GM06990 (cell line): ENCODE data around the gene CTIF.

Experiments
- DNase-seq: peaks from one replicate; pipeline ENCODE4 v3.0.0-alpha.2; 2011; ENCODE audit not compliant: insufficient read length; ENCODE audit errors: extremely low read depth
- H3K27me3 ChIP-seq: replicated peaks from 2 replicates; pipeline ENCODE4 v1.6.0; 2011; ENCODE audit warnings: low read length; ENCODE audit not compliant: control insufficient read depth, insufficient read depth
- H3K36me3 ChIP-seq: 2 replicates; pipeline ENCODE4 v1.5.1; 2011; ENCODE audit warnings: low read length; ENCODE audit not compliant: control insufficient read depth, insufficient read depth
- H3K4me3 ChIP-seq: replicated peaks from 2 replicates; pipeline ENCODE4 v1.5.1; 2011; ENCODE audit warnings: low read depth, mild to moderate bottlenecking, control low read depth, low read length
- CTCF ChIP-seq: IDR thresholded peaks from 2 replicates; pipeline ENCODE4 v1.5.1; 2011; ENCODE audit warnings: low read length, control low read depth, mild to moderate bottlenecking, inconsistent platforms; ENCODE audit not compliant: insufficient read depth, poor library complexity, severe bottlenecking

The CTIF gene

GRCh38 chr18:48771641-48772375, 233.0 kb downstream of the CTIF start:
- DNase-seq = no peak
- no peak for TF ChIP-seq CTCF
- Histone ChIP-seq H3K36me3 (no peaks in the 10 kb centered on the region), H3K4me3 (no peak overlapping the region), H3K27me3 (no peaks in the 10 kb centered on the region)

- no peak for TF ChIP-seq CTCF
- Histone ChIP-seq H3K36me3 (no peaks in the 10 kb centered on the region), H3K4me3 (no peak overlapping the region), H3K27me3 (no peaks in the 10 kb centered on the region)
- DNase-seq = no peak
These were observed 233.6 kb downstream of the CTIF start for GRCh38 chr18:48772457-48772856.

GRCh38 chr18:48773821-48774220, 235.0 kb downstream of the CTIF start:
- Histone ChIP-seq H3K36me3 (no peaks in the 10 kb centered on the region), H3K27me3 (no peaks in the 10 kb centered on the region), H3K4me3 (no peak overlapping the region)
- DNase-seq = no peak
- TF ChIP-seq CTCF = no peak

GRCh38 chr18:48774941-48775340, 236.1 kb downstream of the CTIF start:
- no peaks in the 10 kb centered on the region for H3K27me3 ChIP-seq
- H3K36me3 ChIP-seq = no peaks in the 10 kb centered on the region
- no peak overlapping the region for H3K4me3 ChIP-seq
- TF ChIP-seq CTCF = no peak
- DNase-seq = no peak

- no peak for DNase-seq
- H3K4me3 ChIP-seq = no peak overlapping the region
- H3K27me3 ChIP-seq = no peaks in the 10 kb centered on the region
- no peak for TF ChIP-seq CTCF
- H3K36me3 ChIP-seq = no peaks in the 10 kb centered on the region
These were observed 236.7 kb downstream of the CTIF start for GRCh38 chr18:48775372-48776155.
